GM19351 (cell line): Measurements from ENCODE around the gene PLEKHJ1.

Experiments used
- ATAC-seq: cut with Tn5 transposase; IDR thresholded peaks from one replicate; pipeline ENCODE4 v1.9.1; 2021; ENCODE audit warnings: mild to moderate bottlenecking, moderate library complexity; ENCODE audit not compliant: unreplicated experiment

Gene PLEKHJ1

DNA sequence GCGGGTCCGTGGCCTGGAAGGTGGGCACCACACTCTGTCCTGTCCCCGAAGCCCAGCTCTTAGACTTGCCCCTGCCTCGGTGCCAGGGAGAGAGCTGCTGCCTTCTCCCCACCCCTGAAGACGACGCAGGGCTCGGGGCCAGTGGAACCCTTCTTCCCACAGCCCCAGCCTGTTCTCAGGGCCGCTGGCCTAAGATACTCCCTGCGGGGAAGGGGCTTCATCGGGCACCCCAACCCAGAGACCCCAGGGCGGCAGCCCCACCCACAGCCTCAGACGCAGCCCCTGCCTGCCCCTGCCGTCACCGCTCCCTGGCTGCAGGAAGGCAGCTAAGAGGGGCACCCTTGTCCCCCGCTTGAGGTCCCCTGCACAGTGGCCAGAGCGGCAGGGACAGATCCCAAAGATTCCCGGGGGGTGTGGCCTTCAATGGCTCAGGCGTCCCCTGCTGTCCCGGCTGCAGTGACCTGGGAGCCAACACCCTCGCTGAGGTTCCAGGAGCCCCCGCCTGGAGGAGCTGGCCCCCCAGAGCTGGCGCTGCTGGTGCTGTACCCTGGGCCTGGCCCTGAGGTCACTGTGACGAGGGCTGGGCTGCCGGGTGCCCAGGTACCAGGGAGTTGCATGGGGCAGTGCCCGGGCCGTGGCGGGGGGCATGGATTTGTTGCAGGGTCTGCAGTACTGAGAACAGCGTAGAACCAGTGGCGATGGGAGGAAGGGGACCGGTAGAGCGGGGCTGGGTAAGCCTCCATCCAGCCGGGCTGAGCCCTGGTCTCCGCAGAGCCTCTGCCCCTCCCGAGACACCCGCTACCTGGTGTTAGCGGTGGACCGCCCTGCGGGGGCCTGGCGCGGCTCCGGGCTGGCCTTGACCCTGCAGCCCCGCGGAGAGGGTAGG is 14.0 kb upstream of the PLEKHJ1 start:
- ATAC-seq, result no peak

DNA sequence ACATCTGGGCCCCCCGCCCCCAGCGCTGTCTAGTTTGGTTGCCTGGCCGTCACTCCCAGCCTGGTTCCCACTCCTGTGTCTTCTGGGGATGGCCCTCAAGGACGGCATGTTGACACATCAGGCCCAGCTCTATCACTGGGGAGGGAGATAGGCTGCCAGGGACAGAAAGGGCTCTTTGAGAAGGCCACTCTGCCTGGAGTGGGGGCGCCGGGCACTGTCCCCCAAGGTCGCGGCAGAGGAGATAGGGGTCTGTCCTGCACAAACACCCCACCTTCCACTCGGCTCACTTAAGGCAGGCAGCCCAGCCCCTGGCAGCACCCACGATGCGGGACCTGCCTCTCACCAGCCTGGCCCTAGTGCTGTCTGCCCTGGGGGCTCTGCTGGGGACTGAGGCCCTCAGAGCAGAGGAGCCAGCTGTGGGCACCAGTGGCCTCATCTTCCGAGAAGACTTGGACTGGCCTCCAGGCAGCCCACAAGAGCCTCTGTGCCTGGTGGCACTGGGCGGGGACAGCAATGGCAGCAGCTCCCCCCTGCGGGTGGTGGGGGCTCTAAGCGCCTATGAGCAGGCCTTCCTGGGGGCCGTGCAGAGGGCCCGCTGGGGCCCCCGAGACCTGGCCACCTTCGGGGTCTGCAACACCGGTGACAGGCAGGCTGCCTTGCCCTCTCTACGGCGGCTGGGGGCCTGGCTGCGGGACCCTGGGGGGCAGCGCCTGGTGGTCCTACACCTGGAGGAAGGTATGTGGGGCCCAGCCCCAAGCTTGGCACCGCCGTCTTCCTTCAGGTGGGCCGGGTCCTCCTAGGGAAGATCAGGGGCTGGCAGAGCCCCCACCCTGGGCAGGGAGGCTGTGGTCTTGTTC is 13.1 kb upstream of the PLEKHJ1 start, which contains the start of gene AMH:
AMH (plus strand) TSS at position 314 of the 857 bp plus-strand sequence; CDS start at position 324, 10 bp downstream.
- ATAC-seq, result no peak

DNA sequence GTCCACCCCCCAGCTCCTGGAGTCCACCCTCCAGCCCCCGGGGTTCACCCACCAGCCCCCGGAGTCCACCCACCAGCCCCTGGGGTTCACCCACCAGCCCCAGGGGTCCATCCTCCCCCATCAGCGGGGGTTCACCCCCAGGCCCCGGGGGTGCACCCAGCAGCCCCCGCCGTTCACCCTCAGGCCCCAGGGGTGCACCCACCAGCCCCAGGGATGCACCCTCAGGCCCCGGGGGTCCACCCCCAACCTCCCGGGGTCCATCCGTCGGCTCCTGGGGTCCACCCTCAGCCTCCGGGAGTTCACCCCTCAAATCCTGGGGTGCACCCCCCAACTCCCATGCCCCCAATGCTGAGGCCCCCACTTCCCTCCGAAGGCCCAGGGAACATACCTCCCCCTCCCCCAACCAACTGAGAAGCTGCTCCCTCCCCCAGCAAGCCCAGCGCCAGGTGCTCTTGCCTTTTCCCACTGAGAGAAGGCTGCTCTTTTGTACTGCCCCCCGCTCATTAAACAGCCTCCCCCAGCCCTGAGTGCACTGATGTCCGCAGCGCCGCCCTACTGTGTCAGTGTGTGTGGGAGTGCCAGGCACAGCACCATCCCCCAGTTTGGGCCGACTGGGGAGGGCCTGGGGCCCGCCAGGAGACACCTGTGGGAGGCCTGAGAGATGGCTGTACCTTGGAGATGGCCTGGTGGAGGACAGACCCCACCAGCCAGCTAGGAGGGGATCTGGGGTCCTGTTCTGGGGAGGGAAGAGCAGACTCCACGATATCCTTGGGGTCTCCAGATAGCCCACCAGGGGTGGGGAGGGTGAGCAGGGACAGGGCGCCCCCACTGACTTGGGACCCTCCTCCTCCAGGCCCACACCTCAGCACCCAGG is 12.2 kb upstream of the PLEKHJ1 start:
- no peak for ATAC-seq

DNA sequence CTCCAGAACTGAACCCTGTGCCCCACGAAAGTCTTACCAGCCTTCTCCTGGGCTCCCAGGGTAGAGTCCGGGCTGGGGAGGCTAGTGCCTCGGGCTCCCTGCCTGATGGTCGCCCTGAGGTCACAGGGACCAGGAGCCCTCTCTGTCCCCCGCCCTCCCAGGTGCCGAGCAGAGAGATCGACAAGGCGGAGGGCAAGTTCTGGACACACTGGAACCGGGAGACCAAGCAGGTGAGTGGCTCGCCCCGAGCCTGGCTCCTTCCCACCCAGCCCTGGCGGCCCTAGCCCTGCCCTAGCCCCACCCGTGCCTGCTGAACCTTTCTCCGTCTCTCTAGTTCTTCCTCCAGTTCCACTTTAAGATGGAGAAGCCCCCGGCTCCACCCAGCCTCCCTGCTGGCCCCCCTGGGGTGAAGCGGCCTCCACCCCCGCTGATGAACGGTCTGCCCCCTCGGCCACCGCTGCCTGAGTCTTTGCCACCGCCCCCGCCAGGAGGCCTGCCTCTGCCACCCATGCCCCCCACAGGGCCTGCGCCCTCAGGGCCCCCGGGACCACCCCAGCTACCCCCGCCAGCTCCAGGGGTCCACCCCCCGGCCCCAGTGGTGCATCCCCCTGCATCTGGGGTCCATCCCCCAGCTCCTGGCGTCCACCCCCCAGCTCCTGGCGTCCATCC is 11.4 kb upstream of the PLEKHJ1 start:
- ATAC-seq, result no peak

DNA sequence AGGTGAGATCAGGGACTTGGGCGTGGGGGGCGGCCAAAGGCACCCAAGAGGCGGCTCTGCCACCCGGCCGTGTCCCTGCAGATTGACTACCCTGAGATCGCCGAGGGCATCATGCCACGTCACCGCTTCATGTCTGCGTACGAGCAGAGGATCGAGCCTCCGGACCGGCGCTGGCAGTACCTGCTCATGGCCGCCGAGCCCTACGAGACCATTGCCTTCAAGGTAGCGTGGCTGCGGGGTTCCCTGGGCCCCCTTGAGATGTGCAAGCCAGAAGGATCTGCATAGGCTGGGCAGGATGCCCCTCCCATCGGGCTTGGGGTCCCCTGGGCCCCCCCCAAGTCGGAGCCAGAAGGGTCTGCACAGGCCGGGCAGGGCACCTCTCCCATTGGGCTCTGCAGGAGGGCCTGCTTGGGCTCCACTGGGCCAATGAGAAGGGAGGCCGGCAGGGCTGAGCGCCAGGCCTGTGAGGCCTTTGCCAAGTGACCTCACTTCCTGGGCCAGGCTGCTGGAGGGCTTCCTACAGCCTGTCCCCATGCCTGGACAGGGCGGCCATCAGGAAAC is 10.8 kb upstream of the PLEKHJ1 start:
- no peak for ATAC-seq

DNA sequence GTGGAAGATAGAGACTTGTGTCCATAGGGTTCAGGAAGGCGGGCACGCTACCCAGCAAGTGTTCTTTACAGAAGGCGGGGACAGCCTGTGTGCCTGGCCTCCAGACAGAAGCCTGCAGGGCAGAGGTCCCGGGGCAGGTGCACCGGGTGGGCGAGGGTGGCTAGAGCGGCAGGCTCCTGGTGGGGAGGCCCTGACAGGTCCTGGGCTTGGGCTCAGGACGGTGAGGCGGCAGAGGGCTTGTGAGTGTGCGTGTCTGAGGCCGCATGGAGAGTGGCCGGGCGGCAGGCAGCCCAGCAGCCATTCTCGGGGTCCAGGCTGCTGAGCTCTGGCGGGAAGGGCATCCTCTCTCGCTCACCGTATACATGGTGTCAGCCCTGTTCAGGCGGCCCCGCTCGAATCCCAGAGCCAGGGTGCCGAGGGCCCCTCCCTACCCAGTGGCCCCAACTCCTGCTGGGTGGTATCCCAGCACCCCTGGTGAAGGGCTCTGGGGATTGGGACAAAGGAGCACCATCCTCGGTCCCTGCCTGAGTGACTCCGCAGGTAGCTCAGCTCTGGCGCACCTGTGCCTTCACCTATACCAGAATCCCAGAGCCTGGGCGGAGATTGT is 10.0 kb upstream of the PLEKHJ1 start:
- no peak for ATAC-seq

DNA sequence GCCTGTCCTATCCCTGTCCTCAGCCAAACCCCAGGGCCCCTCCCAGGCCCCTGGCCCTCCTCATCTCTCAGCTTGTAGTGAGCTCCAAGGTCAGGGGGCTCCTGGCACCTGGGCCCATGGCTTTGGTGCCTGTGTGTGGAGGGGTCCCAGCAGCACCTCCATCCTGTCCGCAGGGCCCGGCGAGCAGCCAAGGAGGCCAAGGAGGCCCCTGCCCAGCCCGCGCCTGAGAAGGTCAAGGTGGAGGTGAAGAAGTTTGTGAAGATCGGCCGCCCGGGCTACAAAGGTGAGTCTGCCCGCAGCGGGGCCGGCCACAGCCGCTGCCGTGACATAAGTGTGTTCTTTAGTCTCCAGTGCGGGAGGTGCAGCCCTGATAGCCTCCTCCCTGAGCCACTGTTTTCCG is 9.1 kb upstream of the PLEKHJ1 start:
- no peak for ATAC-seq

DNA sequence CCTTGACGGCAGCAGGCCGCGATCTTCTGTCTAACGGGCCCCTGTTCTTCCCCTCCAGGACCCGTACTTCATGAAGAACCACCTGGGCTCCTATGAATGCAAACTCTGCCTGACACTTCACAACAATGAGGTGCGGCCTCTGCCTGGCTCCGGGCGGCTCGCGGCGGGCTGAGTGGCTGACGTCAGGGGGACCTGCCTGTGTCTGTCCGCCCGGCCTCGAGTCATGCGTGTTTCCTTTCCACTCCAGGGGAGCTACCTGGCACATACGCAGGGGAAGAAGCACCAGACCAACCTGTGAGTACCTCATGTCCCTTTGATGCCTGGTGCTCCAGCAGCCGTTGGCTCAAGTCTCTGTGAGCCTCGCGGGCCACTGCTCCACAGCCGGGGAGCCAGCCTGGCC is 8.4 kb upstream of the PLEKHJ1 start:
- no peak for ATAC-seq

DNA sequence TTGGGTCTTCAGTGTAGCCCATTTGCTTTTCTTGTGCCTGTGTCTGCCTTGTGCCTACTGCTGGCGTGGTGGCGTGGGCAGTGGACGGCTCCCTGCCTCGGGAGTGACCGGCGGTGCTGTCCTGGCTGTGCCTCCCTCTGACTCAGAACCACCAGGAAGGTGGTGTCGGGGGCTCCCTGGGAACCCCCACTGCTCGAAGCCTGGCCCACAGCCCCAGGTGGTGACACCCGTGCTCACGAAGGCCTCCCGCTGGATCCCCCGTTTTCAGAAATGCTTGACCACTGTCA is 7.9 kb upstream of the PLEKHJ1 start:
- no peak for ATAC-seq

DNA sequence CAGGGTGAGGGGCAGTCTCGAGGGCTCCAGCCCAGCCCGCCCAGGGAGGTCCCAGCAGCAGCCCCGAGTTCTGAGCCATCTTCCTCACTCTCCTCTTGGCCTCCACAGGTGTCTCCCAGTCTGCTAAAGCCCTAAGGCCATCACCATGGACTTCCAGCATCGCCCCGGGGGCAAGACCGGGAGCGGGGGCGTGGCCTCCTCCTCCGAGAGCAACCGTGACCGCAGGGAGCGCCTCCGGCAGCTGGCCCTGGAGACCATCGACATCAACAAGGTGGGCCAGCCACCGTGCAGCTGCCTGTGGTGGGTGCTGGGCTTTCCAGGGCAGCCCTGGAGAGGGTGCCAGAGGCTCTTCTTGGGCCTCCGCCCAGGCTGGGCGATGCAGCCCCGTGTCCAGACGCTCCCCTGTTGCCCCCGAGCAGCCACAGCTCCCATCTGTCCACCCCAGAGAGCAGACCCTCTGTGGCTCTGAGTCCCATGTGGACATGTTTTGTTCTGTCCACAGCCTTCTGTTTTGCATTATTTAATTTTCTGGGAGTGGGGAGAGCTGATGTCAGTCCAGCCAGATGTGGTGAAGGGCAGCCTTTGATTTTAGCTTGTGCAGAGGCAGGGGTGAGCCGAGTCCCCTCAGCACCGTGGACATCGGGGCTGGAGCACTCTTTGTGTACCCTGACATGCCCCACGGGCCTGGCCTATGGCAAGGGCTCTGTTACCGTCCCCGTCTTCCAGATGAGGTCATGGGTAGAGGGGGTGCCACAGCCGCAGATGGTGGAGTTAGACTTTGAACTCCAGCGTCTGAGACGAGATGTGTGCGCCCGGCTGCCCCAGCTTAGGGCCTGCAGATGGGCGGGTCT is 7.4 kb upstream of the PLEKHJ1 start:
- no peak for ATAC-seq

DNA sequence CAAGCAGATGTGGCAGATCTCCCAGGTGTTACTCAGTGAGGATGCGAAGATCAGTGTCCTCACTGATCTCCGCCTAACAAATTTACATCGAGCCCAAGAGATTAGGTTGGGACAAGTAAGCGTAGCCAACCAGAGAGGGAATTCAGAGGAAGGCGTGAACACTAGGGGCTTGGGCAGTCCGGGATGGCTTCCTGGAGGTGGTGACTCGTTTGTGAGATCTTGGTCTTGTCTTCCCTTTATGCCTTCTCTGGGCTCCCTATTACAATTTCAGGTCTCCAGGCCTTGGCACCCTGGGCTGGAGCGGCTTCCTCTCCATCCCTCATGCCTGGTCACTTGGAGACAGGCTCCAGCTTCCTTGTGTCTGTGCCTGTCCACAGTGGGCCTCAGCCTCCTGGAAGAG is 6.7 kb upstream of the PLEKHJ1 start:
- ATAC-seq, result no peak

DNA sequence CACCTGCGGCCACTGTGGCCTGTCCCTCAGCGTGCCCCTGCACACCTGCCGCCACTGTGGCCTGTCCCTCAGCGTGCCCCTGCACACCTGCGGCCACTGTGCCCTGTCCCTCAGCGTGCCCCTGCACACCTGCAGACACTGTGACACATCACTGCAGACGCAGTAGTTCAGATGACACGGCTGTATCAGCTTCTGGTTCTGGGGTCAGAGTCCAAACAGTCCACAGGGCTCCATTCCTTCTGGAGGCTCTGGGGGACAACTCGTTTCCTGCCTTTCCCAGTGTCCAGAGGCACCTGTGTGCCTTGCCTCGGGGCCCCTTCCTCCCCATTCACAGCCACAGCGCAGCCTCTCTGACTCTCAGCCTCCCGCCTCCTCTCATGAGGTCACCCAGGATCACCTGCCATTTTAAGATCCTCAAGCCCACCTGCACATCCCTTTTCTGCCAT is 6.0 kb upstream of the PLEKHJ1 start:
- ATAC-seq, result no peak

DNA sequence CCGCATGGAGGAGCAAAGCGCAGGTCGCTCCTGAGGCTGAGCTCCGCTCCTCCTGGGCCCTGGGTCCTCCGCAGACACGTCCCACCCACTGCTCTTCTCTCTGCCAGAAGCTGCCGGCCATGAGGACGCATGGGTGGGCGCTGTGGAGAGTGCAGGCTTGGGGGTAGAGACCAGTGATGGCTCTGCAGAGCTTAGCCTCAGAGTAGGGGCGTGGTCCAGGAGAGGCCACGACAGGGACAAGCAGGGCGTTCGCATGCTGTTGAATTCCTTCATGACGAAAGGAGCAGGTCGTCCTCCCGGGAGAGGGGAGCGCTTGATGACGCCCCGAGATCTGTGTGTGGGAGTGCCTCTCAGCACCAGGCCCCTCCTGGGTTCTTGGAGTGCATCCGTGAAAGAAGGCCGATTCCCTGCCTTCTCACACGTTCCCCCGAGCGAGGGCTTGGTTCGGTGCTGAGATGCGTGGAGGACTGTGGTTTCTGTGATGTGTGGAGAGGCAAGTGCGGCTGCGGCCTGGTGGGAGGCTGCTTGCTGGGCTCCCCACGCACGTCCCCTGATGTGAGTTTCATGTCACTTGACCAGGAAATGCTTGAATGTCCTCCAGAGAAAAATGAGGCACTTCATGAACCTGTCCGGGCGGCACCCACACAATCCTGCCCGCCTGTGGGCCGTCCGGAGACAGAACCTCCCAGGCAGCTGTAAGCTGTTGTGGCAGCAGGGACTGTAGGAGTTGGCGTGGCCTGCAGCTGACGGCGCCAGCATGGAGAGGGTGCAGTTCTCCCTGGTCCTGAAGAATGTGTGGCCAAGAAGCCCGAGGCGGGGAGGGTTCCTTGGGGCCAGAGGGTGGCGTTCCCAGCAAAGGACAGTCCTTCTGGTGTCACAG is 5.0 kb upstream of the PLEKHJ1 start:
- ATAC-seq, result no peak

DNA sequence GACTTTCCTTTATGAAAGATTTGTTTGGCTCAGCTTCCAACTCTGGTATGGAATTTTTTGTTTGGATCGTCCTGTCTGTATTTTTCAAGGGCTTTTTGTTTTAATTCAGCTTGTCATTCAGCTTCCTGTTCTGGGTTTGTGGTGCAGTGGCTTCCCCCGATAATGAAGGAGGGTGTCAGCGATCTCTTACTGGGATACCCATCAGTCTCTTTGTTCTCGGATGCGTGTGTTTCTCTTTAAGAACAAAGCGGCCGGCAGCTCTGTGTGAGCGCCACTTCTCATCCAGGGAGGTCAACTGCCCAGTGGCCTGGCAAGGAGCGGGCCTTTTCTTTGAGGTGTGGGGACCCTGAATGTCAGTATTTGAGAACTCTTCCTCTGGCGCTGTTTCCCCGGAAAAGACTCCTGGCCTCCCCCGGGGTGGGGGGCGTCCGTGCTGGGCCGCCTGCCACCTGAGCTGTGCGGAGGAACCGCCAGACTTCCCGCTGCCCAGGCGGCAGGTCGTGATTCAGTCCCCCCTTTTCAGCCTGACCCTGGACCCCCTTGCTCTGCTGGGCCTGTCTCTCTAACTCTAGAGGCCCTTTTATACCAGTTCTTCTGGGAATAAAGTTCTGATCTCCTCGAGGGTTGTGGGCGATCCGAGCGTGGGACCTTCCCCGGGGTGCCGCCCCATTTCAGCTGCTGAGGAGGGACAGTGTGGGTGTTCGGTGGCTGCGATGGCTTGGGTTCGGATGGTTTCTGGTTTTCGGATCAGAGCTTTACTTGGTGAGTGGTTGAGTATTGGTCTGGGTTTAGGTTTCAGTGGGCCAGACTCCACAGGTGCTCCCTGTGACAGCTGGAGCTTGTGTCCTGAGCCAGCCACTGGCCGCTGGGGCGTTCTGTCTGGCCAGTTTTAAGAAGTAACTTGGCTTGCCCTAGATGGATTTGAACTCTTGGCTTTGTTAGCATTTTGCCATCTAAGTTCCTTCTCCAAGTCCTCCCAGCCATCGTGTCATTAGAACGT is 3.9 kb upstream of the PLEKHJ1 start:
- no peak for ATAC-seq

DNA sequence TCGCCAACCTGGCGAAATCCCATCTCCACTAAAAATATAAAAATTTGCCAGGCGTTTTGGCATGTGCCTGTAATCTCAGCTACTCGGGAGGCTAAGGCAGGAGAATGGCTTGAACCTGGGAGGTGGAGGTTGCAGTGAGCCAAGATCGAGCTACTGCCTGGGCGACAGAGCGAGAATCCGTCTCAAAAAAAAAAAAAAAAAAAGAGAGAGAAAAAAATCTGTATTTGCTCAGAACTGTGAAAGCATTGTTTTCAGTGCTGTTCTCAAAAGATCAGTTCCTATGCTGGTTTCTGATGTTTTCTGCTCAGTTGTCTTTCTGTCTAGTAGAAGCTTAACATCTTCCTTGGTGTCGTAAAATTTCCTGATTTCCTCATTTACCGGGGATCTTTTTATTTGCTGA is 3.0 kb upstream of the PLEKHJ1 start:
- ATAC-seq, result no peak

DNA sequence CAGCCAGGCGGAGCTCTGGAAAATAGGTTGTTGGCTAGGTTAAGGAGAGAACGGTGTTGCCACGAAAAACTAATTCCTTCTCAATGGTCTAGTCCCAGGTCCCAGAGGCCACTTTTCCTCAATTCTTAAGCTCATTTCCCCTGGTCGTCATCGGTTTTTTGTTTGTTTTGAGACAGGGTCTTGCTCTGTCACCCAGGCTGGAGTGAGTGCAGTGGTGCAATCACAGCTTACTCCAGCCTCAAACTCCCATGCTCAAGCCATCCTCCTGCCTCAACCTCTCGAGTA is 1.7 kb upstream of the PLEKHJ1 start:
- no peak for ATAC-seq
